ENCODE measurements around the gene GNA12.
A peak's percentile ranks its signal among the peaks of the same experiment; 100 is the strongest.
"Not testable (repeated sequence)": the region's sequence is repeated elsewhere in the genome, so short reads cannot be mapped to it uniquely, and the experiment has no call there.

The GNA12 gene

GRCh38 chr7:2757361-2757903 is 86.7 kb downstream of the GNA12 start:
- H3K4me1 ChIP-seq (ENCODE audit: insufficient read depth, low read length) = peaks cover 18% of the 10 kb centered on the region
- WGBS = 89% methylated on average over 11 of the region's 11 CpGs
- no peaks in the 10 kb centered on the region for H3K9me3 ChIP-seq (ENCODE audit: insufficient read depth, low read depth, low read length)
- no peak overlapping the region for H3K4me3 ChIP-seq (ENCODE audit: low read length)
- H3K27me3 ChIP-seq (ENCODE audit: insufficient read depth, low read length) = no peaks in the 10 kb centered on the region
- H3K27ac ChIP-seq (ENCODE audit: low read depth, low read length) = peak overlapping the region; percentile 44; the same call in 1 of the 2 replicates
- peak overlapping the region; percentile 49; the same call in 1 of the 2 replicates for H3K9ac ChIP-seq (ENCODE audit: low read depth, low read length)
- peaks cover 16% of the 10 kb centered on the region for H3K36me3 ChIP-seq (ENCODE audit: insufficient read depth, low read length)

GRCh38 chr7:2755531-2755930 is 88.6 kb downstream of the GNA12 start:
- H3K4me1 ChIP-seq (ENCODE audit: insufficient read depth, low read length) = peaks cover 22% of the 10 kb centered on the region
- no peaks in the 10 kb centered on the region for H3K27me3 ChIP-seq (ENCODE audit: insufficient read depth, low read length)
- H3K9me3 ChIP-seq (ENCODE audit: insufficient read depth, low read depth, low read length) = no peaks in the 10 kb centered on the region
- peaks cover 8% of the 10 kb centered on the region; the same call in 1 of the 2 replicates for H3K36me3 ChIP-seq (ENCODE audit: insufficient read depth, low read length)
- H3K27ac ChIP-seq (ENCODE audit: low read depth, low read length) = no peak overlapping the region
- no peak overlapping the region for H3K9ac ChIP-seq (ENCODE audit: low read depth, low read length)
- no peak overlapping the region for H3K4me3 ChIP-seq (ENCODE audit: low read length)

DNA sequence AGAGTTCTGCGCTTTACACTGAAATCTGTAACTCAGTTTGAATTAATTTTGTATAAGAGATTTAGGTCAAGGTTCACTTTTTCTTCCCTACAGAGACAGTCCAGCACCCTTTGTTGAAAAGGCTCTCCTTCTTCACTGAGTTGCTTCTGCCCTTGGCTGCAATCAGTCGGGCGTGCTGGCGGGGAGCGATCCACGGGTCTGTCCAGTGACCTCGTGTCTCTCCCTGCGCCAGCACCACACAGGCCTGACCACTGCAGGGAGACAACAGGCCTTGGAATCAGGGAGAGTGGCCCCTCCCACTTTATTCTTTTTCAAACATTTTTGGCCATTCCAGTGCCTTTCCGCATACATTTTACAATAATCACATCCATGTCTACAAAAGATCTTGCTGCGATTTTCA is 89.2 kb downstream of the GNA12 start:
- Histone ChIP-seq H3K36me3 (ENCODE audit: insufficient read depth, low read length) (peaks cover 8% of the 10 kb centered on the region; the same call in 1 of the 2 replicates), H3K9ac (ENCODE audit: low read depth, low read length) (no peak overlapping the region), H3K4me3 (ENCODE audit: low read length) (no peak overlapping the region), H3K27me3 (ENCODE audit: insufficient read depth, low read length) (no peaks in the 10 kb centered on the region), H3K9me3 (ENCODE audit: insufficient read depth, low read depth, low read length) (no peaks in the 10 kb centered on the region), H3K4me1 (ENCODE audit: insufficient read depth, low read length) (peaks cover 26% of the 10 kb centered on the region), H3K27ac (ENCODE audit: low read depth, low read length) (no peak overlapping the region)
- 97% methylated on average over 10 of the region's 10 CpGs for WGBS

- H3K4me3 ChIP-seq (ENCODE audit: low read length) = no peak overlapping the region
- no peak overlapping the region for H3K9ac ChIP-seq (ENCODE audit: low read depth, low read length)
- no peak overlapping the region for H3K27ac ChIP-seq (ENCODE audit: low read depth, low read length)
- peaks cover 26% of the 10 kb centered on the region for H3K4me1 ChIP-seq (ENCODE audit: insufficient read depth, low read length)
- H3K36me3 ChIP-seq (ENCODE audit: insufficient read depth, low read length) = peaks cover 2% of the 10 kb centered on the region; the same call in 1 of the 2 replicates
- WGBS = 97% methylated on average over 5 of the region's 5 CpGs
- no peaks in the 10 kb centered on the region for H3K27me3 ChIP-seq (ENCODE audit: insufficient read depth, low read length)
- no peaks in the 10 kb centered on the region for H3K9me3 ChIP-seq (ENCODE audit: insufficient read depth, low read depth, low read length)
Measured at GRCh38 chr7:2754086-2754485, 90.0 kb downstream of the GNA12 start.

DNA sequence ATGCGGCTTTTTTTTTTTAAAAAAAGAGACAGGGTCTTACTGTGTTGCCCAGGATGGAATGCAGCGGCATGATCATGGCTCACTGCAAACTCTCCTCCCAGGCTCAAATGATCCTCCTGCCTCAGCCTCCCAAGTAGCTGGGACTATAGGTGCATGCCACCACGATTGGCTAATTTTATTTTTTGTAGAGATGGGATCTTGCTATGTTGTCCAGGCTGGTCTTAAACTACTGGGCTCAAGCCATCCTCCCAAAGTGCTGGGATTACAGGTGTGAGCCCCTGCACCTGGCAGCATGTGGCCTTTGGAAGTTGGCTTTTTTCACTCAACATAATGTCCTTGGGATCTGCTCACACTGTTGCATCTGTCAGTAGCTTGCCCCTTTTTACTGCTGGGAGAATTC is 91.0 kb downstream of the GNA12 start:
- no peak overlapping the region for H3K4me3 ChIP-seq (ENCODE audit: low read length)
- no peak overlapping the region for H3K9ac ChIP-seq (ENCODE audit: low read depth, low read length)
- WGBS = 93% methylated on average over 3 of the region's 3 CpGs
- H3K36me3 ChIP-seq (ENCODE audit: insufficient read depth, low read length) = peaks cover 2% of the 10 kb centered on the region; the same call in 1 of the 2 replicates
- peaks cover 22% of the 10 kb centered on the region for H3K4me1 ChIP-seq (ENCODE audit: insufficient read depth, low read length)
- H3K9me3 ChIP-seq (ENCODE audit: insufficient read depth, low read depth, low read length) = no peaks in the 10 kb centered on the region
- no peak overlapping the region for H3K27ac ChIP-seq (ENCODE audit: low read depth, low read length)
- no peaks in the 10 kb centered on the region for H3K27me3 ChIP-seq (ENCODE audit: insufficient read depth, low read length)

GRCh38 chr7:2751086-2751485 is 93.0 kb downstream of the GNA12 start:
- Histone ChIP-seq H3K4me3 (ENCODE audit: low read length) (no peak overlapping the region), H3K27me3 (ENCODE audit: insufficient read depth, low read length) (no peaks in the 10 kb centered on the region), H3K9ac (ENCODE audit: low read depth, low read length) (no peak overlapping the region), H3K4me1 (ENCODE audit: insufficient read depth, low read length) (0 out of 2 replicates have a peak, but pooled peaks cover 13% of the 10 kb centered on the region), H3K9me3 (ENCODE audit: insufficient read depth, low read depth, low read length) (no peaks in the 10 kb centered on the region), H3K36me3 (ENCODE audit: insufficient read depth, low read length) (no peaks in the 10 kb centered on the region), H3K27ac (ENCODE audit: low read depth, low read length) (no peak overlapping the region)
- 69% methylated on average over 4 of the region's 5 CpGs for WGBS

DNA sequence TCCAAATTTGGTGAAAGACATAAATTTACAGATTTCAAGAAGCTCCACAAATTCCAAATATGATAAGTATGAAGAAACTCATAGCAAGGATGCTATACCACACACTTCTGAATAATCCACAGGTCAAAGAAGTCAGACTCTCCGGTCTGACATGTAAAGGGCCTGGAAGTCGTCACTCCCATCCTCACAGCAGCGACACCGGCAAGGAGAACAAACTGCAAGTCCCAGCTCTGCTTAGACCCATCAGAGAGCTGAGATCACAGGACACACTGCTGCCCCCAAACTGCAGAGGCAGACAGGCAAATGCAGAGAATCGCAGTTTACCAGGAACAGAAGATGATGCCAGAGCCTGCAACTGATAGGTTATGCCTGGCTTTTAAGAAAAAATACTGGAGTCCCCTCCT is 94.1 kb downstream of the GNA12 start:
- Histone ChIP-seq H3K27me3 (ENCODE audit: insufficient read depth, low read length) (no peaks in the 10 kb centered on the region), H3K4me3 (ENCODE audit: low read length) (no peak overlapping the region), H3K9me3 (ENCODE audit: insufficient read depth, low read depth, low read length) (no peaks in the 10 kb centered on the region), H3K4me1 (ENCODE audit: insufficient read depth, low read length) (0 out of 2 replicates have a peak, but pooled peaks cover 13% of the 10 kb centered on the region), H3K36me3 (ENCODE audit: insufficient read depth, low read length) (no peaks in the 10 kb centered on the region), H3K9ac (ENCODE audit: low read depth, low read length) (no peak overlapping the region), H3K27ac (ENCODE audit: low read depth, low read length) (no peak overlapping the region)
- 79% methylated on average over 5 of the region's 5 CpGs for WGBS

DNA sequence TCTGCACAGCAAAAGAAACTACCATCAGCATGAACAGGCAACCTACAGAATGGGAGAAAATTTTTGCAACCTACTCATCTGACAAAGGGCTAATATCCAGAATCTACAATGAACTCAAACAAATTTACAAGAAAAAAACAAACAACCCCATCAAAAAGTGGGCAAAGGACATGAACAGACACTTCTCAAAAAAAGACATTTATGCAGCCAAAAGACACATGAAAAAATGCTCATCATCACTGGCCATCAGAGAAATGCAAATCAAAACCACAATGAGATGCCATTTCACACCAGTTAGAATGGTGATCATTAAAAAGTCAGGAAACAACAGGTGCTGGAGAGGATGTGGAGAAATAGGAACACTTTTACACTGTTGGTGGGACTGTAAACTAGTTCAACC is 95.4 kb downstream of the GNA12 start:
- H3K9me3 ChIP-seq (ENCODE audit: insufficient read depth, low read depth, low read length); H3K9ac ChIP-seq (ENCODE audit: low read depth, low read length): not testable (repeated sequence)

DNA sequence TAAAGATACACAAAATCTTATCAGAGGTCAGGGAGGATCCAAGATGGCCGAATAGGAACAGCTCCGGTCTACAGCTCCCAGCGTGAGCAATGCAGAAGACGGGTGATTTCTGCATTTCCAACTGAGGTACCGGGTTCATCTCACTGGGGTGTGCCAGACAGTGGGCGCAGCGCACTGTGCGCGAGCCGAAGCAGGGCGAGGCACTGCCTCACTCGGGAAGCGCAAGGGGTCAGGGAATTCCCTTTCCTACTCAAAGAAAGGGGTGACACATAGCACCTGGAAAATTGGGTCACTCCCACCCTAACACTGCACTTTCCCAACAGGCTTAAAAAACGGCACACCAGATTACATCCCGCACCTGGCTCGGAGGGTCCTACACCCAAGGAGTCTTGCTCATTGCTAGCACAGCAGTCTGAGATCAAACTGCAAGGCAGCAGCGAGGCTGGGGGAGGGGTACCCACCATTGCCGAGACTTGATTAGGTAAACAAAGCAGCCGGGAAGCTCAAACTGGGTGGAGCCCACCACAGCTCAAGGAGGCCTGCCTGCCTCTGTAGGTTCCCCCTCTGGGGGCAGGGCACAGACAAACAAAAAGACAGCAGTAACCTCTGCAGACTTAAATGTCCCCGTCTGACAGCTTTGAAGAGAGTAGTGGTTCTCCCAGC is 100.5 kb downstream of the GNA12 start:
- not testable (repeated sequence) for H3K4me3 ChIP-seq (ENCODE audit: low read length); H3K4me1 ChIP-seq (ENCODE audit: insufficient read depth, low read length); H3K9ac ChIP-seq (ENCODE audit: low read depth, low read length); H3K9me3 ChIP-seq (ENCODE audit: insufficient read depth, low read depth, low read length); H3K27me3 ChIP-seq (ENCODE audit: insufficient read depth, low read length); H3K27ac ChIP-seq (ENCODE audit: low read depth, low read length)
- WGBS = 94% methylated on average over 20 of the region's 20 CpGs
- peaks cover 12% of the 10 kb centered on the region; the same call in 1 of the 2 replicates for H3K36me3 ChIP-seq (ENCODE audit: insufficient read depth, low read length)

More for the DNA sequence above, 95.4 kb downstream of the GNA12 start:
- not testable (repeated sequence) for H3K27me3 ChIP-seq (ENCODE audit: insufficient read depth, low read length); H3K4me3 ChIP-seq (ENCODE audit: low read length); H3K27ac ChIP-seq (ENCODE audit: low read depth, low read length); H3K36me3 ChIP-seq (ENCODE audit: insufficient read depth, low read length)
- H3K4me1 ChIP-seq (ENCODE audit: insufficient read depth, low read length) = 0 out of 2 replicates have a peak, but pooled peaks cover 13% of the 10 kb centered on the region

- no peak overlapping the region for H3K27ac ChIP-seq (ENCODE audit: low read depth, low read length)
- no peaks in the 10 kb centered on the region for H3K27me3 ChIP-seq (ENCODE audit: insufficient read depth, low read length)
- 0 out of 2 replicates have a peak, but pooled peaks cover 3% of the 10 kb centered on the region for H3K4me1 ChIP-seq (ENCODE audit: insufficient read depth, low read length)
- no peak overlapping the region for H3K9ac ChIP-seq (ENCODE audit: low read depth, low read length)
- H3K4me3 ChIP-seq (ENCODE audit: low read length) = no peak overlapping the region
- 94% methylated on average over 18 of the region's 19 CpGs for WGBS
- H3K36me3 ChIP-seq (ENCODE audit: insufficient read depth, low read length) = peaks cover 12% of the 10 kb centered on the region; the same call in 1 of the 2 replicates
- 0 out of 2 replicates have a peak, but pooled peaks cover 6% of the 10 kb centered on the region for H3K9me3 ChIP-seq (ENCODE audit: insufficient read depth, low read depth, low read length)
Measured at GRCh38 chr7:2738766-2739549, 105.2 kb downstream of the GNA12 start.
